ENCODE results near the gene ACTG2.

DNA sequence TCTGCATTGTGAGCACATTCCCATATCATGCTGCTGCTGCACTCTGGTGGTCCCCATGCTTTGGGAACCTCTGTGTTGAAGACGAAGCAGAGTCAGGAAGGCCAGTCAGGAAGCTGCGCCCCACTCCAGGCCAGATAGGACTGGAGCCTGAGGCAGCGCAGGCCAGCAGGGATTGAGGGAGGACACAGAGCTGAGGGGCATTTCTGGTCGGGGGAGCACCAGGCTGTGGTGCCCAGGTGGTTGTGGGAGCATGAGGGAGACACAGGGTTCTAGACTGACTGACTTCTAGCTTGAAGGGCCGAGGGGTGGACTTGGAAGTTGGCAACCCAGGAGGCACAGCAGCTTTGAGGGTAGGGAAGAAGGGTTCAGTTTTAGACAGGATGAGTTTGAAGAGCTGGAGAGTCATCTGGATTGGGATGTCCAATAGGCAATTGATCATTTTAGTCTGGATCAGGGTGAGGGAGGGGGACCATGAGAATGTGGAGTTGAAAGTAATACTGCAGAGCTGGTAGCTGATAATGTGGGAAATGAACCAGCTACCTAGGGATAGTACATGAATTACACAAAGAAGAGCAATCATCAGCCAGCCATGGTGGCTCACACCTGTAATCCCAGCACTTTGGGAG, 1.4 kb upstream of the ACTG2 start:
- TF ChIP-seq CTCF (IDR thresholded peaks at IDR 0.05 in 4 of 5, conservative IDR thresholded peaks at IDR 0.05 in 1 of 5), result no peak
- TF ChIP-seq POLR2A (IDR thresholded peaks at IDR 0.05), result no peak

Measured in gastrocnemius medialis (tissue), 4 donors.